HG02759 (cell line): ENCODE measurements around the gene MOV10L1.
"Not testable (repeated sequence)": the region's sequence is repeated elsewhere in the genome, so short reads cannot be mapped to it uniquely, and the experiment has no call there.

ENCODE experiments used
- ATAC-seq: cut with Tn5 transposase; IDR thresholded peaks from one replicate; pipeline ENCODE4 v1.9.1; 2021; ENCODE audit warnings: mild to moderate bottlenecking, moderate library complexity; ENCODE audit not compliant: unreplicated experiment

The MOV10L1 gene

DNA sequence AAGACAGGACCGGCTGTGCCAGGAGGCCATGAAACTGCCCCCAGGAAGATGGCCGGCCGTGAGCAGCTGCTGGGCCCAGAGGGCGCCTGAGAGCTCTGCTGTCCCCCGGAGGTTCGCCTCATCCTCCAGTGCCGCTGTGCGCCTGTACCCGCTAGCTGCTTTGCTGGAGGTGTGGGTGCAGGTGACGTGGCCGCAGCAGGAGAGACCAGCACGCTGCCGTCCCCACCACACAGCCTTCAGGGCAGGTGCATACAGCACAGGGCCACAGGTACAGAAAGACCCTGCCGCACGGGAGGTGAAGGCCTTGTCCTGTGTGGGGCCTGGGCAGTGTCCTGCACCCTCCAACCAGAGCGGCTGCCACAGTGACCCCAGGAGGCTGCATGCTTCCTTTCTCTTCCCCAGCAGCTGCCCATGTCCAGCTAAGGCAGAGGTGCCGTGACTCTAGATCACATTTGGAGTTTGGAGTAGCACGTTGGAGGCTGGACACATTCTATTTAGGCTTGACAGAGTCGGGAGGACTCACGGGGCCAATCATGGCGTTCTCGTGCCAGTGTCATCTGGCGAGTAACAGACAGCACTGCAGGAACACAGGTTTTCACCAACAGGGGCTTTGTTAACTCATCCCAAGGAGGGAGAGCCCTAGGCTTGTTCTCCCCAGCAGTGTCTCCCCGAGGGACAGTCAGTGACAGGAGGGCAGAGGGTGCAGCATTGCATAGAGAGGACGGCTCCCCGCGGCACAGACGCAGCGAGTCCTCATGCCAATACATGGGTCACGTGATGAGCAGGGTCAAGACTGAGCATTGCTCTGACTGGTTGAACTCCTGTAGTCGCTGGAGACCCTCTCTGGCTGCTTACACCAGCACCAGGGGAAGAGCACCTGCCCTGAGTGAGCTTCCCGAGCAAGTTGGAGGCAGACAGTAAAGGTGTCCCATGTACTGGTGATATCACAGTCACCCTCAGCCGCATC is 62.0 kb downstream of the MOV10L1 start:
- no peak for ATAC-seq

DNA sequence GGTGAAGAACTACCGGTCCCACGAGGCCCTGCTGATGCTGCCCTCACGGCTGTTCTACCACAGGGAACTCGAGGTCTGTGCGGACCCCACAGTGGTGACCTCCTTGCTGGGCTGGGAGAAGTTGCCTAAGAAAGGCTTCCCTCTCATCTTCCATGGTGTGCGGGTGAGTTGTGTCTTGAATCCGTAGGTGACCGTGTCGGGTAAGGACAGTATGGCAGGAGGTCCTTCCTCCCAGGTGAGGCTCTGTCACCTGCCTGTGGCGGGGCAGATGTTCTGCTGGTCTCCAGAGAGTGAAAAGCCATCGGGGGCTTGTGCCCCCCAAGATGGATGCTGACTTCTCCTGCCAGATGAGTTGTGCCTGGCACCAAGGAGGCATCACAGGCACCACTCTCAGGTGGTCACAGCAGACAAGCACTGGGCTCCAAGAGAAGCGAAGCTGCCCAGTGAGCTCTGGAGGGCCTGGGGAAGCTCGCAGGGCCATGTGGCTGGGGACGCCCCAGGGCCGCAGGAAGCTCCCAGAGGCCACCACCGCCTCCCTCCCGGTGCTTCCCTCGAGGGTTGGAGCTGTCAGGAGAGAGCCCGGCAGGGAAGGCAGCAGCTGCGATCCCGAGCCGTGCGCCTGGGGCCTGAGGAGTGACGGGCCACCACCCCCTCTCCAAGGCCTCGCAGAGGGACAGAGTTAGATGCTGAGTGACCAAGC is 63.4 kb downstream of the MOV10L1 start:
- no peak for ATAC-seq

DNA sequence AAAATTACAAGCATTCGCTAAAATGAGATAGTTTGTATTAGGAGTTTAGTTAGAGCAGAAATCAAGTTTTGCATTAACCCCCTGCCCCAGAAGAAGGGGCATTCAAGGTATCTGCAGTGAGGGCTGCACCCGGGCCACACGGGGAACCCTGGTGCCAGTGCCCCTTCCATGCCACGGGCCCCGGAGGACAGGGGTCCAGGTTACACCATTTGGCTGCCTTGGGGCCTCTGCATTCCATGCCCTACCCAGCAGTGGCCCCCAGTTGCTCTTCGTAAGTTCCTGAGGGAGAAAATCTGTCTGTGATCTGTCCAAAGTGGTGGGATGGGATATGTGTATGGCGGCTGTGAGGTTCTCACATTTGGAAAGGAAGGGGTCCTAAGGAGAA is 63.9 kb downstream of the MOV10L1 start:
- no peak for ATAC-seq

DNA sequence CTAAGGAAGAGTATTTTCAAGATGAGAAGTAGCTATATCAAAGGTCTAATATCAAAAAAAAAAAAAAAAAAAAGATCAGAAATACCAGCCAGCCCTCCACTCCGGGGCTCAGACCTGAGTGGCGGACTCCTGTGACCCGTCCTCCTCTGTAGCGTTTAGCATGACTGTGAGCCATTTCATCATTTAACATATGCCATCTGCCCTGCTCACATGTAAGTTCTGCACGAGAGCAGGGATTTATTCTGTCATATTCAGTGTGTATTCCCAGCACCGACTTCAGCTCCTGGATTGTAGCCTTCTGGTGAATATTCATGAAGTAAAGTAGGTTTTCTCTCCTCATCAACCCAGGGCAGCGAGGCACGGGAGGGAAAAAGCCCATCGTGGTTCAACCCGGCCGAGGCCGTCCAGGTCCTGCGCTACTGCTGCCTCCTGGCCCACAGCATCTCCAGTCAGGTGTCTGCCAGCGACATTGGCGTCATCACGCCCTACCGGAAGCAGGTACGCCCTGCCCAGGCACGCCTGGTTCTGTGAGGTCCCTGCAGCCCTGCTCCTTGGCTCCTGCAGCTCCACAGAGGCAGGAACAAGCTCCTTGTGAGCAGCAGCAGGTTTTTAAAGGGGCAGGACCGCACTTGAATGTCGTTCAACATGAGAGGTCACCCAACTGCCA is 68.0 kb downstream of the MOV10L1 start:
- no peak for ATAC-seq

DNA sequence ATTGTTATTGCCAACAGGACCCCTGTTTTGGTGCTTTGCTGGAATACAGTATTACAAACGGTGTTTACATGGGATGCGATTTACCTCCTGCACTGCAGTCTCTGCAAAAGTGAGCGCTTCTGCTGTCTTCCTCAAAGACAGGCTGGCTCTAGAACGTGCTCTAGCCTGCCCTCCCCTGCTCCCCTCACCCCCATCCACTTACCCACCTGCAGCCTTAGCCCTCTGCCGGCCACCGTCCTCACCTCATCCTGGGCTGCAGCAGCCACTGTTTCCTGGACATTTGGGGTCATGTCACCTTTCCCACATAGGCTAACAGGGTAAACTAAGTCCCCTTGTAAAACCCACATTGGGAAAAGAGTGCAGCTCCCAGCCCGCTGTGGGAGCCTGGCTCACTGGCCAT is 71.1 kb downstream of the MOV10L1 start:
- ATAC-seq: no peak

DNA sequence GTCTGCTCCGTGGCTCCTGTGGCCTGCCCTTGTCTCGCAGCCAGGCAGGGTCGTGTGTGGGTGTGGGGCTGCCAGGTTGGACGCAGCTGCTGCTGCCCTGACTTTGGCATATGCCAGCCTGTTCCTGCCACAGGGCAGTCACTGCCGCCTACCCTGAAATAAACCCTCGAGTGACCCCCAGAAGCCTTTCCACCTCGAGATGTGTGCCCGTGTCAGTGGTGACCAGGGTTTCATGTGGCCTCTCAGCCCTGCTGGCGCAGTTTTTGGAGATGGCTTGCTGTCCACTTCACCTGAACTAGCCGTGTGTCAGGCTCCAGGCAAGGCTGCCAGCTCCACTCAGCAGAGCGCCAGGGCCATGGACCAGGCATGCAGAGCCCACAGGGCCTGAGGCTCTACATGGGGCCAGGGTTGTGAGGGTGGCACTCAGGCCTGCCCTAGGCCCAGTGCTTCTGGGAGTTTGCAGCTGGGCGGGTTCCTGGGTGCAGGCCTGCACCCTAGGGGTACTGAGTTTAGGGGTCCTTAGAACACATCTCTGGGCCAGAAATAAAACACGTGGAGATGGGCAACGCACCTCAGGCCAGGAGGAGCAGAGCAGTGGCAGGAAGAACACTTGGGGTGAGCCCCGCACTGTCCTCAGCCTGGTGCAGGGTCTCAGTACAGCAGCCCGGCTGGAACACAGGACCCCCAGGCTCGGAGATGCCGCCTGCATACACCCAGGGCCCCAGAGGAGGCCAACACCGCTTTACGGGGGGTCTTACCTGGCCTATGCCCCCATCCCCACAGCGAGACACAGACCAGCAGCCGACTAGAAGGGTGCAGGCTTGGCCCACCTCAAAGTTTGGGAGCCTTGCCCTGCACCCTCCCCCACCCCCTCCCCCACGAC is 71.9 kb downstream of the MOV10L1 start:
- ATAC-seq: no peak

DNA sequence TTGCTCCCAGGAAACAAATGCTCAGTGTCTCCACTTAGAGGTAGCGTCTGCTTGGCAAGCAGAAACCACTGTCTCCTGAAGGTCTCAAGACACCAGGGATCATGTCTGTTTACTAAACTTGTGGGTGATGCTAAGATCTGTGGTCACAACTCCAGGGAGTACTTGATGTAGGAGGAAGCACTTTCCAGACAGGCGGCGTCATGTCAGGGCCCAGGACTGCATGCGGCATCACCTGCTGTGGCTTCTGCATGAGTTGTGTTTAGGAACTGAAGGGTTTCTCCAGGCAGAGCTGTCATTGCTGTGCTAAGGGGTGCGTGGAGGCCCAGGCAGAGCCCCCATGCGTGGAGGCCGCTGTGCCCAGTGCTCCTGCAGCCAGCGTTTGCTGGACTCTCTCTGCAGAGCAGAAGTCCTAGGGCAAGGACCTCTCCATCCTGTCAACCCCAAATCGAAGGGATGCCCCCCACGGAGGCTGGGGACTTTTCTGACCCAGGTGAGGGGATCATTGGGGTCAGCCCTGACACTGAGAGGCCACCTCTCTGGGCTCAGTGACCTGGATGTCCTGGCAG is 72.7 kb downstream of the MOV10L1 start:
- ATAC-seq: no peak

DNA sequence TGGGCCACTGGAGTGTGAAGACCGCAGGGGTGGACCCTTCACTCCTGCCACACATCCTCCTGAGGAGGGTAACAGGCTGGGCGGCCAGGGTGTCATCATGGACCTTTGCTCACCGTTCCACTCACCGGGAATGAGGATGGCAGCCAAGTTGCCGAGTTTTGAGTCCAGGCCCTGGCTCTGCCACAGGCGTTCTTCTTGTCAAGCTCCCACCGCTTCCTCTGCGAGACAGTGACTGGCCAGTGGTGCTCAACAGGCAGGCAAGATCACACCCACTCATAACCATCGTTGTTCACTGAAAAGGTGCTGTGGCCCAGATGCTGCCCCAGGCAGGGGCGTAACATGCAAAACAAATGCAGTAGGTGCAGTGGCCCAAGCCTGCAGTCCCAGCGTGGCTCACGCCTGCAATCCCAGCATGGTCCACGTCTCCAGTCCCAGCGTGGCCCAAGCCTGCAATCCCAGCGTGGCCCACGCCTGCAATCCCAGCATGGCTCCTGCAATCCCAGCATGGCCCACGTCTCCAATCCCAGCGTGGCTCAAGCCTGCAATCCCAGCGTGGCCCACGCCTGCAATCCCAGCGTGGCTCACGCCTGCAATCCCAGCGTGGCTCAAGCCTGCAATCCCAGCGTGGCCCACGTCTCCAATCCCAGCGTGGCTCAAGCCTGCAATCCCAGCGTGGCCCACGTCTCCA is 75.8 kb downstream of the MOV10L1 start:
- ATAC-seq: no peak

DNA sequence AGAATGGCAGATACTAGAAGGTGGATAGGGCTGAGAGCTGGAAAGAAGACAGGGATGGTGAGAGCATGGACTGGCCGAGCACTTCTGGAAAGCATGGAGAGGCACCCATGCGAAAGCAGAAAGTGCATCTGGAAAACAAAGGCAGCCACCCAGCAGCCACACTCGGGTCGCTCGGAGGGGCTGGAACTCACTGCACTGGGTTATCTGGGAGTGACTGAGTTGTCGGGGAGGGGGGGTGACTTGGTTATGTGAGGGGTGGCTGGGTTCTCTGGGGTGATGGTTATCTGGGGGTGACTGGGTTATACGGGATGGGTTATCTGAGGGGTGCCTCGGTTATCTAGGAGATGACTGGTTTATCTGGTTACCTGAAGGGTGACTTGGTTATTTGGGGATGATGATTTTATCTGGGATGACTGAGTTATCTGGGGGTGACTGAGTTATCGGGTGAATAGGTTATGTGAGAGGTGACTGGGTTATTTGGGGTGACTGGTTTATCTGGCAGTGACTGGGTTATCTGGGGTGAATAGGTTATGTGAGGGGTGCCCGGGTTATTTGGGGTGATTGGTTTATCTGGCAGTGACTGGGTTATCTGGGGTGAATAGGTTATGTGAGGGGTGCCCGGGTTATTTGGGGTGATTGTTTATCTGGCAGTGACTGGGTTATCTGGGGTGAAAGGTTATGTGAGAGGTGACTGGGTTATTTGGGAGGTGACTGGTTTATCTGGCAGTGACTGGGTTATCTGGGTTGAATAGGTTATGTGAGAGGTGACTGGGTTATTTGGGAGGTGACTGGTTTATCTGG is 78.1 kb downstream of the MOV10L1 start:
- ATAC-seq: no peak

DNA sequence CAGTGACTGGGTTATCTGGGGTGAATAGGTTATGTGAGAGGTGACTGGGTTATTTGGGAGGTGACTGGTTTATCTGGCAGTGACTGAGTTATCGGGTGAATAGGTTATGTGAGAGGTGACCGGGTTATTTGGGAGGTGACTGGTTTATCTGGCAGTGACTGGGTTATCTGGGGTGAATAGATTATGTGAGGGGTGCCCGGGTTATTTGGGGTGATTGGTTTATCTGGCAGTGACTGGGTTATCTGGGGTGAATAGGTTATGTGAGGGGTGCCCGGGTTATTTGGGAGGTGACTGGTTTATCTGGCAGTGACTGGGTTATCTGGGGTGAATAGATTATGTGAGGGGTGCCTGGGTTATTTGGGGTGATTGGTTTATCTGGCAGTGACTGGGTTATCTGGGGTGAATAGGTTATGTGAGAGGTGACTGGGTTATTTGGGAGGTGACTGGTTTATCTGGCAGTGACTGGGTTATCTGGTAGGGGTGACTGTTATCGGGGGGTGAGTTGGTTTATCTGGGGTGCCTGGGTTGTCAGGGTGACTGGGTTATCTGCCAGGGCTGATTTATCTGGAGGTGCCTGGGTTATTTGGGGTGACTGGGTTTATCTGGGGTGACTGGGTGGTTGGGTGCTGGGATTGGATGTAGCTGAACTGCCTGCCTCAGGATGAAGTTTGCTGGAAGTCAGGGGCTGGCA is 78.8 kb downstream of the MOV10L1 start:
- not testable (repeated sequence) for ATAC-seq

DNA sequence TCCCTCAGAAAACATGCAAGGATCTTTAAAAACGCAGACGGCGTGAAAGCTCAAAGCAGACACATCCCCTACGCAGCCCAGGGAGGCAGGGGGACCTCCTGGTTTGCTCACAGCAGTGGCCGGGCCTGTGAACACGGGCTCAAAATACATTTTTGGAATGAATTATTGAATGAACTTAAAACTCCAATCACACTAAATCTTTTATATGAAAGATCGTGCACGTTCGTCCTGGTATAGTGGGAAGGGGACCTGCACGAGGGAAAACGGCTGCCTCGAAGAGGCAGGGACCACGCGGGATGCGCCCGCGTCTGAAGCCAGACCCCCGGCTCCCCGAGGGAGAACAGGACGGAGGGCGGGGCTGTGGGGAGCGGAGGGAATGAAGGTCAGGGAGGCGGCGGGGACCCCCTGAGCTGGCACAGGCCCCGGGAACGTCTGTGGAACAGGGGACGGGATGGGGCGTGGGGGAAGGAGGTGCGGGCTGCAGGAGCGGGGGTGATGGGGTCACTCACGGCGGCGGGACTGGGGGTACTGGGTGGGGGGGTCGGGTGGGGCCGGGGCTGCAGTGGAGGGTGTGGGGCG is 79.5 kb downstream of the MOV10L1 start:
- ATAC-seq: no peak

DNA sequence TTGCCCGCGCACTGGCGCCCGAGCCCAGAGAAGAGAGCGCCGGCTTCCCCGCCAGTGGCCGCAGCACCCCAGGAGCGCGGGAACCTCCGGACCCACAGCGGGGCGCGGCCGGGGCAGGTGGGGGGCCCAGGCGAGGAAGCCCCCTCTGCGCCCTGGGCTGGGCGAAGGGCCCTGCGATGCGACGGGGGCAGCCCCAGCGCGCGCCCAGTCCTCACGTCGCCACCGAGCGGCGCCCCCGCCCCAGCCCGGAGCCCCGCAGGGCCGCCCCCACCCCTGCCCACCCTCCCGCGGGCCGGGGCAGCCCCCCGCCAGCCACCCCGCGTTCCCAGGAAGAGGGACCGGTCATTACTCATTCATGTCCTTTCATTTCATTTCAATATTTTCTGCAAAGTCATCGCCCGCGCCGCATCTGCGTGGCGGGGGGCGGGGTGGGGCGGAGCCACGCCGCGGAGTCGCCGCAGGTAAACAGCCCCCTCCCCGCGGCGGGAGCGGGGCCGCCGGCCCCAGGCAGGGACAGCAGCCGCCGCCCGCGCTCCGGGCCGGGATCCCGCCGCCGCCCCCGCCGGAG is 80.1 kb downstream of the MOV10L1 start:
- ATAC-seq: no peak

DNA sequence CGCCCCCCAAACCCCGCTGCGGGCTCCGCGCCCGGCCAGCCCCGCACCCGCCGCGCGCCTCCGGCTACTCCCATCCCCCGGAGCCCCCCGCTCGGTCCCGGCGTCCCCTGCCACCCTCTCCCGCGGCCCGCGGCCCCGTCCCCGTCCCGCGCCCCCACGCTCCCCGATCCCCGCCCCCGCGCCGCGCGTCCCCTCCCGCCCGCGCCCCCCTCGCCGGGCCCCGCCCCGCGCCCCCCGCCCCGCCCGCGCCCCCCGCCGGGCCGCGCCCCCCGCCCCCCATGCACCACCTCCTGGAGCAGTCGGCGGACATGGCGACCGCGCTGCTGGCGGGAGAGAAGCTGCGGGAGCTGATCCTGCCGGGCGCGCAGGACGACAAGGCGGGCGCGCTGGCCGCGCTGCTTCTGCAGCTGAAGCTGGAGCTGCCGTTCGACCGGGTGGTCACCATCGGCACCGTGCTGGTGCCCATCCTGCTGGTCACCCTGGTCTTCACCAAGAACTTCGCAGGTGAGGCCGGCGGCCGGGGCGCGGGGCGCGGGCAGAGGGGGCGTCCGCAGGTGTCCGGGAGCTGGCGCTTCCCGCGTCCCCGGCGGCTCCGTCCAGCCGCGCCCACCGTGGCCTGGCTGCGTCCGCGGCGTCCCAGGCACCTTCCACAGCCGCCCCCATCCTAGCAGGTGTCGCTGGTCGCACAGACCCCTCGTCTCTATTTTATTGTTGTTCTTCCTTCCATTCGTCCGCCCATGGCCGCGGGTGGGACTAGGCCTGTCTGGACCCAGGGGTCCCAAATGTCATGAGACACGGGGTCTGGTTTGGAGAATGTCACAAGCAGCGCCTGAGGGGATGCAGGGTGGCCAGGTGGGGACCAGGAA is 80.9 kb downstream of the MOV10L1 start, which contains the start of gene PANX2:
PANX2 (plus strand) TSS at position 279 of the 866 bp plus-strand sequence; CDS start at position 279, 0 bp downstream.
- no peak for ATAC-seq

DNA sequence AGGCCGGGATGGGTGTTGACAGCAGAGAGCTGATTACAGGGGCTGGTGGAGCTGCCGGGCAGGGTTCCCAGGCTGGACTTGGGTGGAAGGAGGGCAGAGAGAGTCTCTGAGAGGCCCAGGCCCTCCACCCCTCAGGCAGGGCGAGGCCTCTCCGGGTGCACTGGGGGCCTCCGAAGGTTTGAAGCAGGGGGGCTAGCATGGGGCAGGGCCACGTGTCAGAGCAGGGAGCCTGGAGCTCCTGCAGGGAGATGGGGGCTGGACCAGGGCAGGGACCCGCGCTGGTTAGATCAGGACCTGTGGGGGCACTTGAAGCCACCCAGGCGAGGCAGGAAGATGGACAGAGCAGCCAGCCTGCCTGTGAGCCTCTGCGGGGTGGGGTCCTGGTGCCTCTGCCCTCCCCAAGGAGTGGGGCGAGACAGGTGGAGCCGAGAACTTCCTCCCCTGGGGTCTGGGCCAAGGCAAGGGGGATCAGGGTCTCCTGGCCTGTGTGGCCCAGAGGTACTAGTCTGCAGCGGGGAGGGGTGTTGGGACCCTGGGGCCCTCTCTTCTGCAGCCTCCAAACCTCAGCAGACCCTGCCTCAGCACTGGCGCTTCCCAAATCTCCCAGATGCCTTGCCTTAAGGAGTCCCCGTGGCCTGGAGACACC is 81.6 kb downstream of the MOV10L1 start:
- no peak for ATAC-seq

DNA sequence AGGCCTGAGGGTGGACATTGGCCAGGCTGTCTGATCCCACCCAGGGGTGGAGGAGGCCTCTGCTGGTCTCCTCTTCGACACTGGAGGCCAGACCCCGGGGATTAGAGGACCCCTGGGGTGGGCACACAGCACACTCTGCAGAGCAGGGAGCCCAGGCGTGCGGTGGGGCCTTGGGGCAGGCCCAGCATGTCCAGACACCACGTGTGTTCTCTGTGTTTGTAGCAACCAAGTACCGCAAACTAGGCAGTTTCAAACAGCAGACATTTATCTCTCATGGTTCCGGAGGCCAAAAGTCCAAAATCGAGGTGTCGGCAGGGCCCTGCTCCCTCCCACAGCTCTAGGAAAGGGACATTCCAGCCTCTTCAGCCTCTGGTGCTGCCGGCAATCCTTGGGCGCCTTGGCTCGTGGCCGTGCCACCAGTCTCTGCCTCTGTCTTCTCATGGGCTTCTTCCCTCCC is 82.2 kb downstream of the MOV10L1 start:
- no peak for ATAC-seq
